Stimulated activated CD4-positive, alpha-beta T cell treated with anti-CD3 and anti-CD28 coated beads, Interleukin-15, amount 100 ng/mL, for 48 hours (primary cell): ENCODE data around the gene PIAS1.

Experiments used
- DNase-seq, 2 donors: peaks; one replicate each; pipeline ENCODE4 v3.0.0-alpha.2; 2020; ENCODE audit warnings: low read depth in 2 of 2

The PIAS1 gene

DNA sequence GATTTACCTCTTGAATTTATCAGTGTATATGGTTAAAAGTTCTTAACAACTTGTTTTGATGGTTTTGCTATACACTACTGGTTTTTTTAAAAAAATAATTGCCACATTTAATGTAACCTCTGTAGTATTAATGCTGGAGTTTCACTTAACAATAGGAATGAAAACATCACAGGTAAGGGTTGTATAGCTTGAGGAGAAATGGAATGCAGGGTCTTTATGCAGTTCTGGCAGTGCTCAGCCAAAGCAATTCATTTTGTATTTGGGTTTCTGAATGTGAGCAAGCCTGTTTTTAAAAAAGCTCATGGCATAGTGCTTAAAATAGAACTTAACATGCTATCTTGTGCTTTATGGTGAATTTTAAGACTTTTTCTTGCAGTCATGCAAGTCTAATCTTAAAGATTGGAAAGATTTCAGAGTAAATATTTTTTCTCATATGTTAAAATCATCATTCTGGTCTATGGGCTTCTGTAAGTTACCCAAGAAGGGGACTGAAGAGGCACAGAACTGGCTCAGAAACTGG lies 8.9 kb downstream of the PIAS1 start:
- DNase-seq, result no peak

DNA sequence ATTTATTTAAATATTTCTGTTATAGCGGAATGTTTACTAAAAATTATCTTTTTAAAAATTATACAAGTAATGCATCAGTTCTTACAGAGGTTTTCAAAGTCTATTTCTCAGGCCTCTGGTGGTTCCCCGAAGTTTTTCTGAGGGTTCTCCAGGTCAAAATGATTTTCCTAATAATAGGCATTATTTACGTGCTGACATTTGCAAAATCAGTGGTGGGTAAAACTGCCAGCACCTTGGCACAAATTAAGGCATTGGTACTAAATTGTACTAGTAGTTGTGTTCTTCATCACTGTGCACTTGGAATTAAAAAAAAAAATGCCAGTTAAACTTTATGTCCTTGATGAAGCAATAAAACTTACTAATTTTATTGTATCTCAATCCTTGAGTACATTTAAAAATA lies 9.5 kb downstream of the PIAS1 start:
- DNase-seq, result no peak

- DNase-seq, result no peak
Observed at GRCh38 chr15:68073576-68074288, 19.6 kb downstream of the PIAS1 start.

- no peak for DNase-seq
Observed at GRCh38 chr15:68075764-68076385, 21.8 kb downstream of the PIAS1 start.

DNA sequence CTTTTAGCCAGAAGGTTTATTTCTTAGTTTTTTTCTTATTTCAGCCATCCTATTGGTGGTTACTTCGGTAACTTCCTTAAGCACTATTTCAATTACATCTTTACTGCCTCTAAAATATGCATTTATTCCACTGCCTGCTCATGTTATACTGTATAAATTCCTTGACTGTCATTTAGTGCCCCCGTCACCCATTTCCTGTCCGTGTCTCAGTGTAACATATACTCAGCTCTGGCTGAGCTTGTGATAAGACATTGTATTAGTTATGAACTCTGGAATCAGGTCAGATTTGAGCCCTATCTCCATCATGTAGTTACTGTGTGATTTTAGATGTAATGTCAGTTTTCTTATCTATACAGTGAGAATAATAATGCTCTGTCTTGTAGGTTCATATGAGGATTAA lies 24.2 kb downstream of the PIAS1 start:
- DNase-seq, result no peak

DNA sequence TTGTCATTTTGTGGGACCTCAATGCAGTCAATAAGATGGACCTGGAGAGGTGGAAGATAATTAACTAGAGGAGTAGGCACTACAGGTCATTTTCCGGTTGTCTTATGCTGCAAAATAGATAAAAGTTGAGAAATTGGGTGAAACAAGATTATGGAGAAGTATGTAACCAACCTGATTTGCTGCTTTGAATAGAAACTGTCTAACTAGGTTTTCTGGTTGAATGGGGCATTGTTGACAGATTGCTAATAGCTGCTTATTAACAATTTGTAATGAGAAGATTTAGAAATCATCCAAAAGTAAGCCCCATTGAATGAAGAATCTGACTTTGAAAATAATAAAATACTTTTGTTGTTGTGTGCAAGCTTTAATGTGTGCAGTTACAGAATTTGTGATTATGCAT lies 26.2 kb downstream of the PIAS1 start:
- no peak for DNase-seq

- DNase-seq, result no peak
Observed at GRCh38 chr15:68080783-68081182, 26.7 kb downstream of the PIAS1 start.

GRCh38 chr15:68081869-68082505 lies 27.9 kb downstream of the PIAS1 start:
- DNase-seq, result no peak

DNA sequence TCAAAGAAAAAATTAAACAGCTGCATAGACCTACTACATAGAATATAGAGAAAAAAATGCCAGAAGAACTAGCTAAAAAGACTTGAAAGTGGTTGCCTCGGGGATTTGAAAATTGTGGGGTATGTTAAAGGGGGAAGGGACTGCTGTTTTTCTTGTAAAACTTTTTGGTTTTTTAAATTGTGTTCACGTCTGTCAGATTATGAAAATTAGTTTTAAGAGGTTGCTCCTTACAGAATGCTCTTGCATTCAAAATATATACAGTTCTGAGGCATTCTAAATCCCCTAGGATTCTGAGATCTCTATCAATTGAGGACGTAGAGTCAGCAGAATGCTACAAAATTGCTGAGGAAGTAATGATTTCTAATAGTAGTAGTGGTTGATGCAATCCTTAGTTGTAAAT lies 28.6 kb downstream of the PIAS1 start:
- no peak for DNase-seq

DNA sequence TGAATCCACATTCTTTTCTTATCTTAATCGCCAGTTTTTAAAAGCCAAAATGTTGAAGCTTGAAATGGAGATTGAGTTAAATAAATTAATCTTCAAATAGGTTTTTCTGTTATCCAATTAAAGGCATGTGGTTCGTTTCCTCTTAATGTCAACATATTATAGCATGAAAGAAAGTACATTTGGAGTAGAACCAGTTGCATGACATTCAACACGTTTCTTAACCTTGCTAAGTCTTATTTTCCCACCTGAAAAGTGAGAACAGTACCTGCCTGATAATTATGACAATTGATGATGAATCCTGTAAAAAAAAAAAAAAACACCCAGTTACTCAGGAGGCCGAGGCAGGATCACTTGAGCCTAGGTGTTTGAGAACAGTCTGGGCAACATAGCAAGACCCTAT lies 29.3 kb downstream of the PIAS1 start:
- no peak for DNase-seq

DNA sequence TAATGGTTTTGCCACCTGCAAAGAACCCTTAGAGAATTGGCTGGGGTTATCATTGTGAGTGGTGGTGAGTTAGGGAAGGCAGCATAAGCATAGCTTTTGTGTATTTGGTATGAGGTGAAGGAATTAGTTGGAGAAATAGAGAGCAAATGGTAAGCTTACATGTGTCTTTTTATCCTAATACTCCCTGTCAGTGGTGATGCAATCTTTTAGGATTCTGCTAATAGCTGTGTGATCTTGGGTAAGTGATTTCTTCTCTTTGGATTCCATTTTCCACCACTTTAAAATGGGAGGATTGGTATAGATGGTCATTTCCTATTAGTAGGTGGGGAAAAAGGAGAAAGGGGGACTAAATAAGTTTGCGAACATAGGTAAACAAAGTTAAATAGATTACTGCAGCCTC lies 30.9 kb downstream of the PIAS1 start:
- no peak for DNase-seq

DNA sequence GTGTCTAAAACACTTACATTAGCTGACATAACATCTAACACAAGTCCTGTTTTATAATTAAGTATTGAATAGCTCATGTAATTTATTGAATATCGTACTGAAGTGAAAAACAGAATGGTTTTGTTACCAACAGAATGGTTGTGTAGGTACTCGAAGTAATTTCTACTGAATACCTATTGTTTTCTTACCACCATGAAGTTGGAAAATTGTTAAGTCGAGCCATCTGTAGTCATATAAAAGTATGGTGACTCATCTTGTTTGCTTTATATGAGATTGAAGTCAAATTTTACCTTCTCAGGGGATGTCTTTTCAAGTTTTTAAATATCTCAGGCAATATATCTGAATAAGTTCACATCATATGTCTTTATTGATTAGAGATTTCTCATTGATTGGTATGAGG lies 37.6 kb downstream of the PIAS1 start:
- no peak for DNase-seq

GRCh38 chr15:68096099-68096498 lies 42.0 kb downstream of the PIAS1 start:
- no peak for DNase-seq

DNA sequence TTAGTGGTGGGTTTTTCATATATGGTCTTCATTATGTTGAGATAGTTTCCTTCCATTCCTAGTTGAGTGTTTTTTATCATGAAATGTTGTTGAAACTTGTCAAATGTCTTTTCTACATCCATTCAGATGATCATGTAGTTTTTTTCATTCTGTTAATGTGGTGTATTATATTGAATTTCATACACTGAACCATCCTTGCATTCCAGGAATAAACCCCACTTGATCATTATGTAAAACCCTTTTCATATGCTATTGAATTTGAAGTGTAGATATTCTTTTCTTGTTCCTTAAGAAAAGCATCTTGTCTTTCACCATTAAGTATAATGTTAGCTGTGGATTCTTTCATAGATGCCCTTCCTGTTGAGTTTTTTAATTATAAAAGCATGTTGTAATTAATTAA lies 42.9 kb downstream of the PIAS1 start:
- DNase-seq, result no peak

- DNase-seq, result no peak
Observed at GRCh38 chr15:68098465-68098864, 44.4 kb downstream of the PIAS1 start.

GRCh38 chr15:68100194-68100593 lies 46.1 kb downstream of the PIAS1 start:
- DNase-seq, result no peak

- DNase-seq, result no peak
Observed at GRCh38 chr15:68103603-68104002, 49.5 kb downstream of the PIAS1 start.

DNA sequence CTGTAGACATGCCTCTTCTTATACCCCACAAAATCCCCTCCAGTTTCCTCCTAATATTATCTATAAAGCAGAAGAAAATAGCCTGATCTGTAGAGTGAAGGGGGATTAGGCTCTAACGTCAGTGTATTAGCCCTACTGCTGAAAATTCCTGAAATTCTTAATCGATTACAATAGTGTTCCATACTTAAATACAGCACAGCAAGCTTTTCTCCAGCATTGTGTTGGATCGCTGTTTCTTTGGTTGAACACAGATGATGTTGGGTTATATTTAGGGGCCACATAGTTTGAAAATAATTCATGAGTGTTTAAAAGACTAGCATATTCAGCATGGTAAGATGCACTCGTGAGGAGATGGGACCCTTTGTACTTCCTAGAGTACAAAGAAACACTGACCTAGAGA lies 52.5 kb downstream of the PIAS1 start:
- no peak for DNase-seq

GRCh38 chr15:68107142-68107541 lies 53.0 kb downstream of the PIAS1 start:
- no peak for DNase-seq

- no peak for DNase-seq
Observed at GRCh38 chr15:68112706-68113105, 58.6 kb downstream of the PIAS1 start.

- DNase-seq, result no peak
Observed at GRCh38 chr15:68113273-68113672, 59.2 kb downstream of the PIAS1 start.

DNA sequence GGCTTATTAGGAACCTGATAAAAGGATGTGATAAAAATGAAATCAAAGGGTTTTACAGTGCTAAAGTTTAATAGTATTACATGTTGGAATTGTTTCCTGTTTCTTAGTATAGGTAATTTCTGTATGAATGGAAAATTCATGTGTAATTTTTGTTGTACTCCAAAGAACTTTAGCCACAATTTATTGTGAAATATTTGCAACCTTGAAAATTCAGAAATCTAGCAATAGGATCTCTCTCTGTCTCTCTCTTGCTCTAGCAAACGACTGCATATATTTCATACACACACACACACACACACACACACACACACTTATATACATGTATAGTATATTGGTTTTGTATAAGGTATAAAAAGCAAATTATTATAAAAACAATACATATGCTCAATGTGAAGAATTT lies 59.6 kb downstream of the PIAS1 start:
- no peak for DNase-seq

DNA sequence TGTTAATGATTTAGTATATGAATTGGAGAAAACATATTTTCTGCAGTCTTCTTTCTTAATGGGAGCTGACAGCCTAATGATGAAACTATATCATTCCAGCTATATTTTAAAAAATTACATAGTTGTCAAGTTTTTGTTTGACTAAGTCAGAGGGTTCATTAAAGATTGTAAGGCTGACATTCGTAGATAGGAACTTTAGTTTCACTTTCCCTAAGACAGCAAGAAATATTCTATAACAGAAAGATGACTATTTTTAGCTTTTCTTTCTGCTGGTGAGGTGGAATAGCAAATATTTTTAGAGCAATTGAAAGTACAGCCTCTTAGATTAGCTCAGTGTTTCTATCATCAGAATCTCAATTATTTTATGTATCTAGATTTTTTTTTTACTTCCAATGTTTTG lies 60.2 kb downstream of the PIAS1 start:
- no peak for DNase-seq
